Left renal pelvis (tissue), 4 donors: ENCODE measurements around the gene USP11. TPM values are rescaled to one million over a fixed set of nuclear protein-coding genes. Genes with fewer than 3 reads are reported as not detected.

Experiments
- polyA plus RNA-seq, 4 donors: library from polyadenylated mRNA; unstranded; fragments of 120-200 nt; gene quantifications; one replicate each; pipeline ENCODE4 v1.2.1, GENCODE V29; 2013; ENCODE audit not compliant: insufficient read length in 4 of 4

Gene USP11
- polyA plus RNA-seq, 4 donors = 115 to 154 (median 138) TPM

Other genes starting within 250 kb of the USP11 start
- 10 to 100 TPM in 3 of 4 donors, 1 to 10 TPM in 1; 4.7 to 35.3 (median 29.4) TPM for gene RGN, start 154.6 kb upstream of the USP11 start, polyA plus RNA-seq
- gene NDUFB11, start 88.3 kb upstream of the USP11 start, polyA plus RNA-seq = 100 to 1,000 TPM in 1 of 4 donors, 10 to 100 TPM in 3; 70.9 to 122 (median 93.6) TPM
- gene RBM10, start 87.8 kb upstream of the USP11 start, polyA plus RNA-seq = 10 to 100 TPM; 46.1 to 66.2 (median 49.8) TPM
- 100 to 1,000 TPM; 164 to 289 (median 229) TPM for gene UBA1, start 39.2 kb upstream of the USP11 start, polyA plus RNA-seq
- gene CDK16, start 14.3 kb upstream of the USP11 start, polyA plus RNA-seq = 100 to 1,000 TPM in 3 of 4 donors, 10 to 100 TPM in 1; 97.1 to 134 (median 110) TPM
- gene ZNF157, start 137.6 kb downstream of the USP11 start, polyA plus RNA-seq = 1 to 10 TPM in 3 of 4 donors, under 1 TPM in 1; 0.90 to 1.4 (median 1.2) TPM